ENCODE results near the gene MTUS2. TPM values are rescaled to one million over a fixed set of nuclear protein-coding genes. Genes with fewer than 3 reads are reported as not detected.

The MTUS2 gene
- total and polyA plus RNA-seq, 2 of the 8 experiments (the other 6 are each of a cell fraction or from before 2014, with no cell fraction given) = 0.18 to 0.80 TPM

DNA sequence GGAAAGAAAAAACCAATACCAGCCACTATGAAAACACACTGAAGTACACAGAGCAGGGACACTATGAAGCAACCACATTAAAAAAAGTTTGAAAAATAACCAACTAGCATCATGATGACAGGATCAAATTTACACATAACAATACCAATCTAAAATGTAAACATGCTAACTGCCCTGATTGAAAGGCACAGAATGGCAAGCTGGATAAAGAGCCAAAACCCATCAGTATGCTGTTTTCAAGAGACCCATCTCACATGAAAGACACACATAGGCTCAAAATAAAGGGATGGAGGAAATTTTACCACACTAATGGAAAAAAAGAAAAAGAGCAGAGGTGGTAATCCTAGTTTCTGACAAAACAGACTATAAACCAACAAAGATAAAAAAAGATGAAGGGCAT lies 484.0 kb downstream of the MTUS2 start:
- ChIA-PET POLR2A (ENCODE audit: partially characterized antibody) (no interaction called here), CTCF (ENCODE audit: partially characterized antibody) (interaction anchor here (0.8 kb wide), 1 partner anchor 15 kb away, joined by 3 read pairs; no protein-coding TSS in a partner anchor)
- Histone ChIP-seq H3K4me1 (replicated peaks in 1 of 4; ENCODE audit: control insufficient read depth in 3 of 4, insufficient read depth in 4 of 4, low read length in 3 of 4) (peaks cover 0 to 7% (median 1%) of the 10 kb centered on the region in 4 experiments; a peak in 4 of 7 replicates), H3K4me2 (ENCODE audit: insufficient read depth in 1 of 2, low read depth in 2 of 2, low read length in 2 of 2) (no peak overlapping the region), H2BK15ac (ENCODE audit: low read length) (no peak overlapping the region), H3K27me3 (replicated peaks in 1 of 4; ENCODE audit: control insufficient read depth in 3 of 4, extremely low read depth in 1 of 4, insufficient read depth in 3 of 4, low read length in 3 of 4) (no peaks in the 10 kb centered on the region), H3K23ac (ENCODE audit: insufficient read length) (no peak overlapping the region), H2AFZ (ENCODE audit: low read length) (no peak overlapping the region), H3K9me3 (ENCODE audit: insufficient read depth in 2 of 2, low read depth in 1 of 2, low read length in 1 of 2) (peaks cover 10 to 23% of the 10 kb centered on the region in 2 experiments), H4K8ac (ENCODE audit: extremely low read depth, insufficient read depth, low read length) (no peak overlapping the region), H4K5ac (ENCODE audit: insufficient read length, low read depth, low read length) (no peak overlapping the region), H2BK20ac (ENCODE audit: low read length) (no peak overlapping the region), H2AK5ac (ENCODE audit: low read depth, low read length) (no peak overlapping the region), H3K56ac (replicated peaks; ENCODE audit: insufficient read length, low read depth, low read length) (no peak overlapping the region), H3K14ac (ENCODE audit: insufficient read length) (no peak overlapping the region), H3K23me2 (ENCODE audit: low read depth, low read length) (no peaks in the 10 kb centered on the region), H3K4ac (replicated peaks; ENCODE audit: insufficient read length, low read depth, low read length) (no peak overlapping the region), H3K79me1 (ENCODE audit: low read depth, low read length) (no peaks in the 10 kb centered on the region), H4K91ac (replicated peaks; ENCODE audit: insufficient read length, low read length) (no peak overlapping the region), H3K4me3 (ENCODE audit: extremely low read depth in 1 of 4, insufficient read depth in 2 of 4, low read depth in 3 of 4, low read length in 4 of 4) (no peak overlapping the region), H2BK5ac (ENCODE audit: low read depth, low read length) (no peak overlapping the region), H3K79me2 (ENCODE audit: control insufficient read depth in 1 of 2, insufficient read depth in 2 of 2, low read length in 2 of 2) (no peaks in the 10 kb centered on the region), H3K27ac (ENCODE audit: low read depth, low read length) (no peak overlapping the region), H3K36me3 (ENCODE audit: control insufficient read depth in 2 of 4, insufficient read depth in 4 of 4, low read length in 3 of 4) (no peaks in the 10 kb centered on the region), H2BK12ac (ENCODE audit: low read depth, low read length) (no peak overlapping the region), H4K20me1 (replicated peaks in 1 of 2; ENCODE audit: control insufficient read depth in 1 of 2, insufficient read depth in 2 of 2, low read length in 2 of 2) (no peaks in the 10 kb centered on the region), H3K9ac (replicated peaks in 1 of 4; ENCODE audit: extremely low read depth in 1 of 4, low read depth in 3 of 4, low read length in 3 of 4) (no peak overlapping the region), H3K18ac (ENCODE audit: extremely low read depth, low read length) (no peak overlapping the region), H2BK120ac (replicated peaks; ENCODE audit: low read depth, low read length) (no peak overlapping the region)
- DNase-seq (ENCODE audit: low read depth in 1 of 2, low spot score in 2 of 2) = no peak
- FAIRE-seq = no peak
- TF ChIP-seq, protein P1, sequence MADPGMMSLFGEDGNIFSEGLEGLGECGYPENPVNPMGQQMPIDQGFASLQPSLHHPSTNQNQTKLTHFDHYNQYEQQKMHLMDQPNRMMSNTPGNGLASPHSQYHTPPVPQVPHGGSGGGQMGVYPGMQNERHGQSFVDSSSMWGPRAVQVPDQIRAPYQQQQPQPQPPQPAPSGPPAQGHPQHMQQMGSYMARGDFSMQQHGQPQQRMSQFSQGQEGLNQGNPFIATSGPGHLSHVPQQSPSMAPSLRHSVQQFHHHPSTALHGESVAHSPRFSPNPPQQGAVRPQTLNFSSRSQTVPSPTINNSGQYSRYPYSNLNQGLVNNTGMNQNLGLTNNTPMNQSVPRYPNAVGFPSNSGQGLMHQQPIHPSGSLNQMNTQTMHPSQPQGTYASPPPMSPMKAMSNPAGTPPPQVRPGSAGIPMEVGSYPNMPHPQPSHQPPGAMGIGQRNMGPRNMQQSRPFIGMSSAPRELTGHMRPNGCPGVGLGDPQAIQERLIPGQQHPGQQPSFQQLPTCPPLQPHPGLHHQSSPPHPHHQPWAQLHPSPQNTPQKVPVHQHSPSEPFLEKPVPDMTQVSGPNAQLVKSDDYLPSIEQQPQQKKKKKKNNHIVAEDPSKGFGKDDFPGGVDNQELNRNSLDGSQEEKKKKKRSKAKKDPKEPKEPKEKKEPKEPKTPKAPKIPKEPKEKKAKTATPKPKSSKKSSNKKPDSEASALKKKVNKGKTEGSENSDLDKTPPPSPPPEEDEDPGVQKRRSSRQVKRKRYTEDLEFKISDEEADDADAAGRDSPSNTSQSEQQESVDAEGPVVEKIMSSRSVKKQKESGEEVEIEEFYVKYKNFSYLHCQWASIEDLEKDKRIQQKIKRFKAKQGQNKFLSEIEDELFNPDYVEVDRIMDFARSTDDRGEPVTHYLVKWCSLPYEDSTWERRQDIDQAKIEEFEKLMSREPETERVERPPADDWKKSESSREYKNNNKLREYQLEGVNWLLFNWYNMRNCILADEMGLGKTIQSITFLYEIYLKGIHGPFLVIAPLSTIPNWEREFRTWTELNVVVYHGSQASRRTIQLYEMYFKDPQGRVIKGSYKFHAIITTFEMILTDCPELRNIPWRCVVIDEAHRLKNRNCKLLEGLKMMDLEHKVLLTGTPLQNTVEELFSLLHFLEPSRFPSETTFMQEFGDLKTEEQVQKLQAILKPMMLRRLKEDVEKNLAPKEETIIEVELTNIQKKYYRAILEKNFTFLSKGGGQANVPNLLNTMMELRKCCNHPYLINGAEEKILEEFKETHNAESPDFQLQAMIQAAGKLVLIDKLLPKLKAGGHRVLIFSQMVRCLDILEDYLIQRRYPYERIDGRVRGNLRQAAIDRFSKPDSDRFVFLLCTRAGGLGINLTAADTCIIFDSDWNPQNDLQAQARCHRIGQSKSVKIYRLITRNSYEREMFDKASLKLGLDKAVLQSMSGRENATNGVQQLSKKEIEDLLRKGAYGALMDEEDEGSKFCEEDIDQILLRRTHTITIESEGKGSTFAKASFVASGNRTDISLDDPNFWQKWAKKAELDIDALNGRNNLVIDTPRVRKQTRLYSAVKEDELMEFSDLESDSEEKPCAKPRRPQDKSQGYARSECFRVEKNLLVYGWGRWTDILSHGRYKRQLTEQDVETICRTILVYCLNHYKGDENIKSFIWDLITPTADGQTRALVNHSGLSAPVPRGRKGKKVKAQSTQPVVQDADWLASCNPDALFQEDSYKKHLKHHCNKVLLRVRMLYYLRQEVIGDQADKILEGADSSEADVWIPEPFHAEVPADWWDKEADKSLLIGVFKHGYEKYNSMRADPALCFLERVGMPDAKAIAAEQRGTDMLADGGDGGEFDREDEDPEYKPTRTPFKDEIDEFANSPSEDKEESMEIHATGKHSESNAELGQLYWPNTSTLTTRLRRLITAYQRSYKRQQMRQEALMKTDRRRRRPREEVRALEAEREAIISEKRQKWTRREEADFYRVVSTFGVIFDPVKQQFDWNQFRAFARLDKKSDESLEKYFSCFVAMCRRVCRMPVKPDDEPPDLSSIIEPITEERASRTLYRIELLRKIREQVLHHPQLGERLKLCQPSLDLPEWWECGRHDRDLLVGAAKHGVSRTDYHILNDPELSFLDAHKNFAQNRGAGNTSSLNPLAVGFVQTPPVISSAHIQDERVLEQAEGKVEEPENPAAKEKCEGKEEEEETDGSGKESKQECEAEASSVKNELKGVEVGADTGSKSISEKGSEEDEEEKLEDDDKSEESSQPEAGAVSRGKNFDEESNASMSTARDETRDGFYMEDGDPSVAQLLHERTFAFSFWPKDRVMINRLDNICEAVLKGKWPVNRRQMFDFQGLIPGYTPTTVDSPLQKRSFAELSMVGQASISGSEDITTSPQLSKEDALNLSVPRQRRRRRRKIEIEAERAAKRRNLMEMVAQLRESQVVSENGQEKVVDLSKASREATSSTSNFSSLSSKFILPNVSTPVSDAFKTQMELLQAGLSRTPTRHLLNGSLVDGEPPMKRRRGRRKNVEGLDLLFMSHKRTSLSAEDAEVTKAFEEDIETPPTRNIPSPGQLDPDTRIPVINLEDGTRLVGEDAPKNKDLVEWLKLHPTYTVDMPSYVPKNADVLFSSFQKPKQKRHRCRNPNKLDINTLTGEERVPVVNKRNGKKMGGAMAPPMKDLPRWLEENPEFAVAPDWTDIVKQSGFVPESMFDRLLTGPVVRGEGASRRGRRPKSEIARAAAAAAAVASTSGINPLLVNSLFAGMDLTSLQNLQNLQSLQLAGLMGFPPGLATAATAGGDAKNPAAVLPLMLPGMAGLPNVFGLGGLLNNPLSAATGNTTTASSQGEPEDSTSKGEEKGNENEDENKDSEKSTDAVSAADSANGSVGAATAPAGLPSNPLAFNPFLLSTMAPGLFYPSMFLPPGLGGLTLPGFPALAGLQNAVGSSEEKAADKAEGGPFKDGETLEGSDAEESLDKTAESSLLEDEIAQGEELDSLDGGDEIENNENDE (IDR thresholded peaks at IDR 0.05; ENCODE audit: insufficient replicate concordance, low read length) = no peak
